Calu3 (cell line): Measurements from ENCODE around the gene MIPOL1. TPM values are rescaled to one million over a fixed set of nuclear protein-coding genes. Genes with fewer than 3 reads are reported as not detected.
A peak's percentile ranks its signal among the peaks of the same experiment; 100 is the strongest.

ENCODE experiments used
- BruUV-seq: library from RNA; stranded (reverse); fragments of 400-500 nt; replicated peaks from 2 replicates; lab custom pipeline; 2021; lab: Mats Ljungman, UMichigan
- CTCF ChIA-PET: fragments of 300-600 bp; sonication (Branson Sonifier 250); formaldehyde crosslinking; loops from one replicate; lab custom pipeline; 2022; ENCODE audit warnings: antibody characterized with exemption; lab: Charles Lee
- DNase-seq: peaks from one replicate; pipeline ENCODE4 v3.0.0; 2022
- H3K27ac Mint-ChIP-seq: one replicate; pipeline ENCODE4 v1.8.0; 2022; ENCODE audit warnings: mixed read lengths; ENCODE audit not compliant: unreplicated experiment
- H3K27me3 Mint-ChIP-seq: one replicate; pipeline ENCODE4 v1.8.0; 2022; ENCODE audit warnings: mixed read lengths; ENCODE audit not compliant: unreplicated experiment
- H3K36me3 Mint-ChIP-seq: one replicate; pipeline ENCODE4 v1.8.0; 2022; ENCODE audit warnings: mild to moderate bottlenecking, moderate library complexity, mixed read lengths; ENCODE audit not compliant: insufficient read depth, unreplicated experiment
- H3K4me1 Mint-ChIP-seq: one replicate; pipeline ENCODE4 v1.8.0; 2022; ENCODE audit warnings: mild to moderate bottlenecking, low read depth, mixed read lengths; ENCODE audit not compliant: unreplicated experiment
- H3K4me3 Mint-ChIP-seq: one replicate; pipeline ENCODE4 v1.8.0; 2022; ENCODE audit warnings: mild to moderate bottlenecking, low read depth, moderate library complexity, mixed read lengths; ENCODE audit not compliant: unreplicated experiment
- H3K9me3 Mint-ChIP-seq: one replicate; pipeline ENCODE4 v1.8.0; 2022; ENCODE audit warnings: low read depth, mixed read lengths; ENCODE audit not compliant: unreplicated experiment
- CTCF ChIP-seq: fragments of 200-600 bp; IDR thresholded peaks from one replicate; pipeline ENCODE4 v1.8.0; 2022; ENCODE audit warnings: antibody characterized with exemption; ENCODE audit not compliant: unreplicated experiment
- intact Hi-C: fragments of 100-400 bp; cut with micrococcal nuclease; formaldehyde crosslinking; loops from one replicate; pipeline ENCODE4 v1.10.0; 2022; ENCODE audit not compliant: unreplicated experiment
- total RNA-seq: library from RNA; stranded (reverse); gene quantifications from 2 replicates; pipeline ENCODE4 v1.2.3, GENCODE V29; 2022

The MIPOL1 gene
- total RNA-seq, 1 experiment from 2014 or later, result 27.2 TPM

- H3K27me3 Mint-ChIP-seq, result no peaks in the 10 kb centered on the region
- no peak for DNase-seq
- intact Hi-C loops, result no loop called here
- no peak overlapping the region for H3K4me3 Mint-ChIP-seq
- no peak for TF ChIP-seq CTCF
- BruUV-seq, result no TSS peak
- peaks cover 40% of the 10 kb centered on the region for H3K36me3 Mint-ChIP-seq
- H3K27ac Mint-ChIP-seq, result no peak overlapping the region
- CTCF ChIA-PET, result interaction anchor here (1.0 kb wide), 1 partner anchor 12 kb away, joined by 3 read pairs; no protein-coding TSS in a partner anchor
- H3K9me3 Mint-ChIP-seq, result peaks cover 2% of the 10 kb centered on the region
- H3K4me1 Mint-ChIP-seq, result peaks cover 17% of the 10 kb centered on the region
These were observed 361.0 kb downstream of the MIPOL1 start for GRCh38 chr14:37558740-37559139.

GRCh38 chr14:37559386-37559785, 361.6 kb downstream of the MIPOL1 start:
- H3K36me3 Mint-ChIP-seq, result peaks cover 41% of the 10 kb centered on the region
- H3K27me3 Mint-ChIP-seq, result no peaks in the 10 kb centered on the region
- no TSS peak for BruUV-seq
- intact Hi-C loops, result no loop called here
- no peak for DNase-seq
- H3K27ac Mint-ChIP-seq, result no peak overlapping the region
- H3K4me3 Mint-ChIP-seq, result no peak overlapping the region
- CTCF ChIA-PET, result interaction anchor here (0.5 to 1.0 kb wide), 2 partner anchors 12 to 450 kb away, joined by 3 read pairs; no protein-coding TSS in a partner anchor
- no peak for TF ChIP-seq CTCF
- H3K4me1 Mint-ChIP-seq, result peaks cover 17% of the 10 kb centered on the region
- peaks cover 2% of the 10 kb centered on the region for H3K9me3 Mint-ChIP-seq

GRCh38 chr14:37563189-37563588, 365.5 kb downstream of the MIPOL1 start:
- BruUV-seq, result no TSS peak
- Mint-ChIP-seq H3K27ac (peak overlapping the region; percentile 73), H3K9me3 (no peaks in the 10 kb centered on the region), H3K27me3 (no peaks in the 10 kb centered on the region), H3K4me3 (peak overlapping the region; percentile 62), H3K4me1 (peaks cover 18% of the 10 kb centered on the region), H3K36me3 (peaks cover 39% of the 10 kb centered on the region)
- intact Hi-C loops, result loop anchor here (2.0 to 5.0 kb wide), 3 partner anchors 16 to 221 kb away; no protein-coding TSS in a partner anchor
- DNase-seq, result no peak
- TF ChIP-seq CTCF, result no peak
- CTCF ChIA-PET, result interaction anchor here (0.6 to 1.4 kb wide), 3 partner anchors 11 to 312 kb away, joined by 3 to 4 read pairs (median 4); no protein-coding TSS in a partner anchor

GRCh38 chr14:37565550-37565949, 367.8 kb downstream of the MIPOL1 start:
- peak overlapping the region; percentile 64 for H3K4me3 Mint-ChIP-seq
- no peaks in the 10 kb centered on the region for H3K27me3 Mint-ChIP-seq
- intact Hi-C loops, result loop anchor here (1.0 kb wide), 3 partner anchors 116 to 313 kb away; no protein-coding TSS in a partner anchor
- peaks cover 35% of the 10 kb centered on the region for H3K4me1 Mint-ChIP-seq
- peaks cover 3% of the 10 kb centered on the region for H3K9me3 Mint-ChIP-seq
- peak; percentile 57 for DNase-seq
- peak; percentile 48 for TF ChIP-seq CTCF
- BruUV-seq, result no TSS peak
- CTCF ChIA-PET, result no interaction called here
- H3K36me3 Mint-ChIP-seq, result peaks cover 30% of the 10 kb centered on the region
- peak overlapping the region; percentile 96 for H3K27ac Mint-ChIP-seq
